Heart left ventricle (tissue), 16 donors: ENCODE results near the gene FGF19. TPM values are rescaled to one million over a fixed set of nuclear protein-coding genes. Genes with fewer than 3 reads are reported as not detected.

Experiments
- ATAC-seq, 4 donors: fragments of 200-7000 bp; cut with Tn5 transposase; one replicate each; pipeline ENCODE4 v1.9.1; 2020 to 2022; ENCODE audit warnings: moderate library complexity in 4 of 4, mild to moderate bottlenecking in 3 of 4, moderate number of reproducible peaks in 1 of 4
- DNase-seq, 5 donors: peaks; one replicate each; pipeline ENCODE4 v3.0.0-alpha.2; 2020
- H3K27ac ChIP-seq, 12 donors: fragments of 200-600 bp; sonication (generic) in 4 of 12; one replicate each; pipeline versions ENCODE4 v1.5.0 to v1.8.0; 2016 to 2022; ENCODE audit warnings: mild to moderate bottlenecking in 2 of 12
- H3K27me3 ChIP-seq, 9 donors: fragments of 200-600 bp; sonication (generic) in 2 of 9; one replicate each; pipeline versions ENCODE4 v1.5.1 to v1.8.0; 2016 to 2022; ENCODE audit warnings: mild to moderate bottlenecking in 3 of 9
- H3K36me3 ChIP-seq, 9 donors: fragments of 200-600 bp; sonication (generic) in 2 of 9; one replicate each; pipeline versions ENCODE4 v1.5.0 to v1.8.0; 2018 to 2022; ENCODE audit warnings: mild to moderate bottlenecking in 2 of 9
- H3K4me1 ChIP-seq, 12 donors: fragments of 200-600 bp; sonication (generic) in 4 of 12; one replicate each; pipeline versions ENCODE4 v1.5.0 to v1.8.0; 2016 to 2022; ENCODE audit warnings: mild to moderate bottlenecking in 3 of 12
- H3K4me3 ChIP-seq, 12 donors: fragments of 200-600 bp; sonication (generic) in 4 of 12; one replicate each; pipeline versions ENCODE4 v1.5.0 to v1.8.0; 2017 to 2022; ENCODE audit warnings: mild to moderate bottlenecking in 9 of 12, moderate library complexity in 4 of 12
- H3K9me3 ChIP-seq, 12 donors: fragments of 200-600 bp; sonication (generic) in 4 of 12; one replicate each; pipeline versions ENCODE4 v1.5.0 to v1.8.0; 2016 to 2022; ENCODE audit warnings: mild to moderate bottlenecking in 1 of 12
- POLR2A ChIP-seq, 2 donors: fragments of 450-650 bp; IDR thresholded peaks; one replicate each; pipeline ENCODE4 v1.6.1; 2017; ENCODE audit warnings: antibody characterized with exemption in 2 of 2, mild to moderate bottlenecking in 2 of 2, moderate library complexity in 2 of 2
- WGBS, 4 donors: extraction: QIAGEN DNeasy Blood & Tissue Kit in 2 of 4; methylation state at CpG; one replicate each; pipeline versions ENCODE4 v1.1.5 to v1.1.7; 2013 to 2018; 5-methylcytosine and 5-hydroxymethylcytosine counted together
- intact Hi-C, 10 donors: fragments of 100-400 bp; cut with DNase I; formaldehyde crosslinking; loops; one replicate each; pipeline versions ENCODE4 v1.11.1 to v1.14.2; 2022
- polyA plus RNA-seq, 2 donors: library from polyadenylated mRNA; stranded (reverse); fragments of 200-250 nt; gene quantifications; one replicate each; pipeline ENCODE4 v1.2.3, GENCODE V29; 2013
- total RNA-seq, 9 donors: library from RNA; depleted of rRNA in 2 of 9; stranded (reverse); fragments of >200 nt in 2 of 9; fragmentation: NEBNext Ultra II Directional in 3 of 9; extraction: Animal tissue kit (Norgen Biotek cat#: 25700) in 3 of 9; gene quantifications; one replicate each; pipeline versions ENCODE4 v1.1.0 to v1.2.4, GENCODE V29; 2016 to 2023
- TF ChIP-seq, protein P1 (sequence below), 12 donors: fragments of 200-600 bp; sonication (generic) in 4 of 12; IDR thresholded peaks; one replicate each; pipeline versions ENCODE4 v1.5.0 to v1.8.0; 2018 to 2022; ENCODE audit warnings: antibody characterized with exemption in 12 of 12, mild to moderate bottlenecking in 5 of 12
- donor health status: ischemic (EF 13 %, LVEDD 7.1; RV severe dilation, severe dysfunction).
- donor health status: healthy with polysubstance abuse.
- donor health status: DM: no; HTN: yes; CAD: no.
- donor health status: DM: no; HTN: no; CAD: no.
- donor health status: ischemic (EF 25% LVEDD 6.9; RV normal size, moderate dysfunction).
- donor health status: ischemic (EF 25% LVEDD 5.7; RV mildly dilated, moderate dysfunction).
- donor health status: healthy.
- donor health status: DM: yes; HTN: yes; CAD: no.
- donor health status: ischemic (EF 35%, LVEDD 5.7; RV mildly dilated, moderate dysfunction).
- donor health status: nonischemic (EF 11% LVEDD 7.7; RV severe dilation, severe dysfunction).
- donor health status: DM: yes; HTN: yes; CAD: no.
- donor health status: PGD.
- donor health status: ischemic (EF 29% LVEDD 5.4; RV normal size, mild dysfunction).
- donor health status: nonischemic (EF 23%, LVEDD 6.1; RV moderate dilation, normal function).

Gene FGF19
- total and polyA plus RNA-seq, 11 donors: not detected

- H3K4me1 ChIP-seq: peaks cover 0 to 7% (median 0%) of the 10 kb centered on the region in 12 donors
- ATAC-seq: no peak
- no peak for DNase-seq
- H3K4me3 ChIP-seq: no peak overlapping the region
- 61 to 74% (median 67%) methylated on average over 9 of the region's 9 CpGs for WGBS, 4 donors
- no peak overlapping the region for H3K27ac ChIP-seq
- intact Hi-C loops: loop anchor here in 1 of 10 donors (2.0 kb wide), 1 partner anchor 509 kb away; no protein-coding TSS in a partner anchor
- TF ChIP-seq, protein P1, sequence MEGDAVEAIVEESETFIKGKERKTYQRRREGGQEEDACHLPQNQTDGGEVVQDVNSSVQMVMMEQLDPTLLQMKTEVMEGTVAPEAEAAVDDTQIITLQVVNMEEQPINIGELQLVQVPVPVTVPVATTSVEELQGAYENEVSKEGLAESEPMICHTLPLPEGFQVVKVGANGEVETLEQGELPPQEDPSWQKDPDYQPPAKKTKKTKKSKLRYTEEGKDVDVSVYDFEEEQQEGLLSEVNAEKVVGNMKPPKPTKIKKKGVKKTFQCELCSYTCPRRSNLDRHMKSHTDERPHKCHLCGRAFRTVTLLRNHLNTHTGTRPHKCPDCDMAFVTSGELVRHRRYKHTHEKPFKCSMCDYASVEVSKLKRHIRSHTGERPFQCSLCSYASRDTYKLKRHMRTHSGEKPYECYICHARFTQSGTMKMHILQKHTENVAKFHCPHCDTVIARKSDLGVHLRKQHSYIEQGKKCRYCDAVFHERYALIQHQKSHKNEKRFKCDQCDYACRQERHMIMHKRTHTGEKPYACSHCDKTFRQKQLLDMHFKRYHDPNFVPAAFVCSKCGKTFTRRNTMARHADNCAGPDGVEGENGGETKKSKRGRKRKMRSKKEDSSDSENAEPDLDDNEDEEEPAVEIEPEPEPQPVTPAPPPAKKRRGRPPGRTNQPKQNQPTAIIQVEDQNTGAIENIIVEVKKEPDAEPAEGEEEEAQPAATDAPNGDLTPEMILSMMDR (IDR thresholded peaks at IDR 0.05): peak in 7 of 12 donors; percentile 9 to 40 (median 22)
- TF ChIP-seq POLR2A (IDR thresholded peaks at IDR 0.05): no peak
- H3K9me3 ChIP-seq: no peaks in the 10 kb centered on the region
- H3K36me3 ChIP-seq: no peaks in the 10 kb centered on the region
- peaks cover 0 to 13% (median 3%) of the 10 kb centered on the region in 9 donors for H3K27me3 ChIP-seq
These were observed 20.0 kb downstream of the FGF19 start for GRCh38 chr11:69683764-69684333.

DNA sequence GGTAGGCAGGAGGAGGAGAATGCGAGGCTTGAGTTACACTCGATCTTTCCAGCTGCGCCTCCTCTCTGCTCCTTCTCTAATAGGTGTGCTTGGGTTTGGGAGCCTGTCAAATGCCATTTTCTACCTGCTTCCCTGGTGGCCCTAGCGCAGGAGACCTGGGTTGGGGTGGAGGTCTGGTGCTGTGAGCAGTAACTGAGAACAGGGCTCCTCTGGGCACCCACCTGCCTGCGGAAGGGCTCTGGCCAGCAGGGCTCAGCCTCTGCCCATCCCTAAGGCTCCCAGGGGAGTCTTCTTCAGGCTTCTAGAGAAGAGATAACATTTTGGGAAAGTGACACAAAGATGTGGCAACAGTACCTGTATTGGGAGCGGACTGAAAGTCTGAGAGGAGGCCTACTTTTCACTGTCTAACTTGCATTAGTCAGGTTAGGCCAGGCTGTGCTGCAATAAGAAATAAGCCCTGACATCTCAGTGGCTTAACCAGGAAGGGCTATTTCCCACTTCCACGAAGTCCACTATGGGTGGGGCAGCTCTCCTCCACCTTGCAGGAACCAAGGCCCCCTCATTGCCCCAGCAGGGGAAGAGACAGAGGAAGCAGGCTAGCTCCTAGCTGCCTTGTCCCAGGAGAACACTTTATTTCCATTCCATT is 21.0 kb downstream of the FGF19 start:
- Histone ChIP-seq H3K36me3 (no peaks in the 10 kb centered on the region), H3K4me1 (peaks cover 0 to 7% (median 0%) of the 10 kb centered on the region in 12 donors), H3K9me3 (no peaks in the 10 kb centered on the region), H3K27me3 (peaks cover 0 to 13% (median 3%) of the 10 kb centered on the region in 9 donors), H3K27ac (no peak overlapping the region), H3K4me3 (no peak overlapping the region)
- 84 to 89% (median 87%) methylated on average over 7 of the region's 7 CpGs for WGBS, 4 donors
- no peak for ATAC-seq
- TF ChIP-seq, protein P1 (IDR thresholded peaks at IDR 0.05): no peak
- TF ChIP-seq POLR2A (IDR thresholded peaks at IDR 0.05): no peak
- intact Hi-C loops: no loop called here
- no peak for DNase-seq

DNA sequence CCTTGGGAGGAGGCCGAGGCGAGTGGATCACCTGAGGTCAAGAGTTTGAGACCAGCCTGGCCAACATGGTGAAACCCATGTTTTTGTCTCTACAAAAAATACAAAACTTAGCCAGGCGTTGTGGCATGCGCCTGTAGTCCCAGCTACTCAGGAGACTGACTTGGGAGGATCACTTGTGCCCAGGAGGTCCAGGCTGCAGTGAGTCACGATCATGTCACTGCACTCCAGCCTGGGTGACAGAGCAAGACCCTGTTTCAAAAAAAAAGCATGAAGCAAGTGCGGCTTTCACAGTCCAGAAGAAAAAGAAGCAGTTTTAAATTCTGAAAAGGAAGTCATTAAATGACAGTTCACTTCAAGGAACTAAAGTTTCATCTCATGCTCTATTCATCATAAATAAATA is 21.6 kb downstream of the FGF19 start:
- DNase-seq (no peak), ATAC-seq (no peak)
- TF ChIP-seq, protein P1 (IDR thresholded peaks at IDR 0.05): no peak
- H3K27me3 ChIP-seq: peaks cover 0 to 13% (median 3%) of the 10 kb centered on the region in 9 donors
- H3K4me1 ChIP-seq: peaks cover 0 to 7% (median 0%) of the 10 kb centered on the region in 12 donors
- H3K27ac ChIP-seq: no peak overlapping the region
- H3K9me3 ChIP-seq: no peaks in the 10 kb centered on the region
- no peaks in the 10 kb centered on the region for H3K36me3 ChIP-seq
- intact Hi-C loops: no loop called here
- WGBS, 4 donors: 85 to 92% (median 88%) methylated on average over 6 of the region's 6 CpGs
- no peak overlapping the region for H3K4me3 ChIP-seq

GRCh38 chr11:69680688-69681087 is 23.1 kb downstream of the FGF19 start:
- TF ChIP-seq, protein P1 (IDR thresholded peaks at IDR 0.05): no peak
- TF ChIP-seq POLR2A (IDR thresholded peaks at IDR 0.05): no peak
- Histone ChIP-seq H3K27me3 (peaks cover 0 to 4% (median 0%) of the 10 kb centered on the region in 9 donors), H3K4me3 (no peak overlapping the region), H3K36me3 (no peaks in the 10 kb centered on the region), H3K4me1 (peaks cover 0 to 4% (median 1%) of the 10 kb centered on the region in 12 donors), H3K9me3 (no peaks in the 10 kb centered on the region), H3K27ac (no peak overlapping the region)
- WGBS, 4 donors: 91 to 97% (median 93%) methylated on average over 5 of the region's 5 CpGs
- ATAC-seq (no peak), DNase-seq (no peak)
- intact Hi-C loops: no loop called here
